Natural killer cell (primary cell): ENCODE data around the gene ODC1. TPM values are rescaled to one million over a fixed set of nuclear protein-coding genes. Genes with fewer than 3 reads are reported as not detected.
A peak's percentile ranks its signal among the peaks of the same experiment; 100 is the strongest.

Experiments used
- ATAC-seq, 3 donors: fragments of 150-1000 bp in 2 of 3; fragments of 200-7000 bp in 1 of 3; cut with Tn5 transposase; 1 replicate in 1 of 3; 2 replicates in 2 of 3; pipeline ENCODE4 v1.10.0; 2021; ENCODE audit warnings: mild to moderate bottlenecking in 2 of 3, moderate library complexity in 2 of 3
- DNase-seq, 2 donors: peaks; one replicate each; pipeline versions ENCODE4 v3.0.0 to v3.0.0-alpha.2; 2013 to 2021; ENCODE audit warnings: mixed read lengths in 1 of 2
- H3K27ac ChIP-seq: one replicate; pipeline ENCODE4 v1.5.1; 2013; ENCODE audit warnings: mild to moderate bottlenecking, low read length
- H3K27me3 ChIP-seq: one replicate; pipeline ENCODE4 v1.6.1; 2013; ENCODE audit warnings: low read length; ENCODE audit not compliant: control insufficient read depth, insufficient read depth
- H3K36me3 ChIP-seq: one replicate; pipeline ENCODE4 v1.6.1; 2013; ENCODE audit warnings: low read length; ENCODE audit not compliant: control insufficient read depth, insufficient read depth
- H3K4me1 ChIP-seq: one replicate; pipeline ENCODE4 v1.6.1; 2013; ENCODE audit warnings: low read length; ENCODE audit not compliant: control insufficient read depth, insufficient read depth
- H3K4me3 ChIP-seq: one replicate; pipeline ENCODE4 v1.5.1; 2013; ENCODE audit warnings: low read length
- H3K9me3 ChIP-seq: one replicate; pipeline ENCODE4 v1.6.1; 2013; ENCODE audit warnings: low read length; ENCODE audit not compliant: control insufficient read depth, insufficient read depth
- H3K27ac Mint-ChIP-seq, 2 donors: one replicate each; pipeline ENCODE4 v1.8.0; 2022; ENCODE audit warnings: mild to moderate bottlenecking in 2 of 2, mixed read lengths in 2 of 2, moderate library complexity in 1 of 2
- H3K27me3 Mint-ChIP-seq, 2 donors: one replicate each; pipeline ENCODE4 v1.8.0; 2022; ENCODE audit warnings: low read depth in 2 of 2, mixed read lengths in 2 of 2
- H3K36me3 Mint-ChIP-seq: one replicate; pipeline ENCODE4 v1.8.0; 2022; ENCODE audit warnings: mixed read lengths
- H3K4me1 Mint-ChIP-seq, 2 donors: one replicate each; pipeline ENCODE4 v1.8.0; 2022; ENCODE audit warnings: mixed read lengths in 2 of 2
- H3K4me3 Mint-ChIP-seq: one replicate; pipeline ENCODE4 v1.8.0; 2022; ENCODE audit warnings: mild to moderate bottlenecking, moderate library complexity, mixed read lengths
- H3K9me3 Mint-ChIP-seq, 2 donors: one replicate each; pipeline ENCODE4 v1.8.0; 2022; ENCODE audit warnings: mixed read lengths in 2 of 2
- CTCF ChIP-seq: fragments of 200-600 bp; IDR thresholded peaks from one replicate; pipeline ENCODE4 v1.8.0; 2022; ENCODE audit warnings: antibody characterized with exemption
- WGBS: methylation state at CpG from one replicate; pipeline ENCODE4 v1.1.7; 2013; ENCODE audit warnings: missing lambda C conversion rate; ENCODE audit not compliant: insufficient coverage; 5-methylcytosine and 5-hydroxymethylcytosine counted together
- intact Hi-C: fragments of 100-400 bp; cut with micrococcal nuclease; formaldehyde crosslinking; loops from one replicate; pipeline ENCODE4 v1.14.2; 2022
- total RNA-seq, 4 donors: library from RNA; stranded (reverse); fragments of 120-200 nt in 1 of 4; gene quantifications; one replicate each; pipeline versions ENCODE4 v1.2.3 to v1.2.4, GENCODE V29; 2013 to 2022

The ODC1 gene
- 10 to 100 TPM; 38.7 to 85.4 (median 43.8) TPM for total RNA-seq
- total RNA-seq (2013): 117 TPM

- H3K27ac Mint-ChIP-seq: peak within 1 kb of the TSS; percentile 68 to 85
- under 1% methylated on average over 99 of the region's 99 CpGs for WGBS
Measured at GRCh38 chr2:10447895-10448575, at the start of gene ODC1. Gene ODC1 (minus strand): TSS chr2:10448327. CDS start chr2:10445032, 3,295 bp downstream.

DNA sequence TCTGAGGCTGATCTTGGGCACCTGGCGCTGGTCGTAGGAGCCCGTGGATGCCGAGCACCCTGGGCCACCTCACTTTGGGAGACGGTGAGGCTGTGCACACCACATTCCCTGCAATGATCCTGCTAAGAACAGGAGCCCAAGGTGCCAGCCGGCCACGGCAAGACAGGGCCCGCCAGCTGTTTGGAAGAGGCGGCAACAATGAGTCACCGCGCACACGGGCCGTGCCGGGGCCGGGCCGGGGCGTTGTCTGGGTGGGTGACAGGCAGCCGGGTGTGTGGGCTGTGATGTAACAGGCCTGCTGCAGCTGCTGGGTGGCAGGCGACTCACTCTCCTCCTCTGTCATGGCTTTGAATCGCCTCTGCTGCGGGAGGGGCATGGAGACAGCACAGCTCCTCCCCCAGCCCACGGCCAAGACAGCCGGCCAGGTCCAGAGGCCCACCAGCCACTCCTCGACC, 49.7 kb upstream of the ODC1 start:
- H3K27me3 Mint-ChIP-seq: peaks cover 23 to 33% of the 10 kb centered on the region in 2 donors
- H3K36me3 Mint-ChIP-seq: no peaks in the 10 kb centered on the region
- no peak overlapping the region for H3K4me3 Mint-ChIP-seq
- H3K27me3 ChIP-seq: peaks cover 3% of the 10 kb centered on the region
- peaks cover 16% of the 10 kb centered on the region for H3K4me1 ChIP-seq
- H3K4me1 Mint-ChIP-seq: no peaks in the 10 kb centered on the region
- H3K4me3 ChIP-seq: no peak overlapping the region
- intact Hi-C loops: no loop called here
- no peak for TF ChIP-seq CTCF
- WGBS: 78% methylated on average over 24 of the region's 24 CpGs
- H3K9me3 ChIP-seq: no peaks in the 10 kb centered on the region
- no peaks in the 10 kb centered on the region for H3K36me3 ChIP-seq
- no peak overlapping the region for H3K27ac Mint-ChIP-seq
- H3K9me3 Mint-ChIP-seq: no peaks in the 10 kb centered on the region
- peak; percentile 27 to 68 (median 63) for ATAC-seq
- H3K27ac ChIP-seq: no peak overlapping the region
- DNase-seq: peak in 1 of 2 donors; percentile 69

More at GRCh38 chr2:10447895-10448575, at the start of gene ODC1:
- Mint-ChIP-seq H3K9me3 (no peaks in the 10 kb centered on the region), H3K4me3 (peak within 1 kb of the TSS; percentile 75), H3K27me3 (no peaks in the 10 kb centered on the region), H3K4me1 (peaks cover 6 to 20% of the 10 kb centered on the region in 2 donors), H3K36me3 (no peaks in the 10 kb centered on the region)
- ATAC-seq (peak; percentile 80 to 93 (median 82)), DNase-seq (peak; percentile 95 to 97)
- no peaks in the 10 kb centered on the region for H3K9me3 ChIP-seq
- H3K27me3 ChIP-seq: no peaks in the 10 kb centered on the region
- intact Hi-C loops: loop anchor here (2.0 to 5.0 kb wide), 2 partner anchors 39 to 746 kb away; no protein-coding TSS in a partner anchor
- TF ChIP-seq CTCF: no peak
- H3K4me1 ChIP-seq: peaks cover 22% of the 10 kb centered on the region
- peak within 1 kb of the TSS; percentile 58 for H3K4me3 ChIP-seq
- peaks cover 17% of the 10 kb centered on the region for H3K36me3 ChIP-seq
- peak within 1 kb of the TSS; percentile 93 for H3K27ac ChIP-seq

- 91% methylated on average over 7 of the region's 7 CpGs for WGBS
- no peak for DNase-seq
- intact Hi-C loops: no loop called here
- Mint-ChIP-seq H3K27me3 (peaks cover 21 to 23% of the 10 kb centered on the region in 2 donors), H3K9me3 (no peaks in the 10 kb centered on the region), H3K27ac (no peak overlapping the region), H3K4me1 (no peaks in the 10 kb centered on the region), H3K36me3 (no peaks in the 10 kb centered on the region), H3K4me3 (no peak overlapping the region)
- no peak for ATAC-seq
- Histone ChIP-seq H3K9me3 (no peaks in the 10 kb centered on the region), H3K27ac (no peak overlapping the region), H3K4me1 (peaks cover 16% of the 10 kb centered on the region), H3K27me3 (peaks cover 3% of the 10 kb centered on the region), H3K4me3 (no peak overlapping the region), H3K36me3 (no peaks in the 10 kb centered on the region)
- TF ChIP-seq CTCF: no peak
Measured at GRCh38 chr2:10495988-10496313, 47.8 kb upstream of the ODC1 start.
